ENCODE data around the gene GALNT2. TPM values are rescaled to one million over a fixed set of nuclear protein-coding genes. Genes with fewer than 3 reads are reported as not detected.

GALNT2 gene
- total and polyA plus RNA-seq, 4 donors: 47.5 to 182 (median 114) TPM

GRCh38 chr1:230073371-230074035 lies 6.5 kb downstream of the GALNT2 start:
- Histone ChIP-seq H3K9ac (ENCODE audit: low read depth in 1 of 2, low read length in 2 of 2) (no peak overlapping the region), H3K4me3 (ENCODE audit: low read depth in 1 of 3, low read length in 3 of 3) (no peak overlapping the region), H3K4me1 (ENCODE audit: control insufficient read depth in 4 of 4, insufficient read depth in 4 of 4, low read length in 3 of 4) (peaks cover 7 to 52% (median 20%) of the 10 kb centered on the region in 4 donors), H3K27ac (ENCODE audit: low read depth in 1 of 2, low read length in 2 of 2) (peak overlapping the region; percentile 10 to 61), H3K36me3 (ENCODE audit: control insufficient read depth in 4 of 4, insufficient read depth in 3 of 4, low read depth in 1 of 4, low read length in 3 of 4) (peaks cover 0 to 5% (median 2%) of the 10 kb centered on the region in 4 donors), H3K9me3 (ENCODE audit: control insufficient read depth in 4 of 4, low read length in 3 of 4) (no peaks in the 10 kb centered on the region), H3K27me3 (ENCODE audit: control insufficient read depth in 4 of 4, insufficient read depth in 4 of 4, low read length in 3 of 4) (no peaks in the 10 kb centered on the region)
- no peak for DNase-seq (ENCODE audit: low spot score)
- 59% methylated on average over 4 of the region's 4 CpGs for WGBS
- no peak for TF ChIP-seq HNF4G (IDR thresholded peaks at IDR 0.05)
- TF ChIP-seq RAD21 (IDR thresholded peaks at IDR 0.05): peak in 1 of 2 donors; percentile 22
- peak in 1 of 2 donors; percentile 24 for TF ChIP-seq RXRA (IDR thresholded peaks at IDR 0.05)

- no peaks in the 10 kb centered on the region for H3K27me3 ChIP-seq (ENCODE audit: control insufficient read depth in 4 of 4, insufficient read depth in 4 of 4, low read length in 3 of 4)
- no peak overlapping the region for H3K9ac ChIP-seq (ENCODE audit: low read depth in 1 of 2, low read length in 2 of 2)
- H3K9me3 ChIP-seq (ENCODE audit: control insufficient read depth in 4 of 4, low read length in 3 of 4): no peaks in the 10 kb centered on the region
- TF ChIP-seq FOXA1 (IDR thresholded peaks at IDR 0.05) (no peak), FOXA2 (IDR thresholded peaks at IDR 0.05) (no peak), HNF4A (conservative IDR thresholded peaks at IDR 0.05) (no peak), YY1 (IDR thresholded peaks at IDR 0.05) (no peak), HNF4G (IDR thresholded peaks at IDR 0.05) (no peak), RXRA (IDR thresholded peaks at IDR 0.05) (no peak), JUND (IDR thresholded peaks at IDR 0.05) (no peak), SP1 (IDR thresholded peaks at IDR 0.05) (no peak), MAX (IDR thresholded peaks at IDR 0.05) (no peak), TAF1 (conservative IDR thresholded peaks at IDR 0.05) (no peak), EGR1 (IDR thresholded peaks at IDR 0.05; ENCODE audit: low read depth in 2 of 2) (no peak), ZBTB33 (IDR thresholded peaks at IDR 0.05) (no peak)
- no peak overlapping the region for H3K4me3 ChIP-seq (ENCODE audit: low read depth in 1 of 3, low read length in 3 of 3)
- peaks cover 0 to 5% (median 2%) of the 10 kb centered on the region in 4 donors for H3K36me3 ChIP-seq (ENCODE audit: control insufficient read depth in 4 of 4, insufficient read depth in 3 of 4, low read depth in 1 of 4, low read length in 3 of 4)
- peaks cover 7 to 46% (median 20%) of the 10 kb centered on the region in 4 donors for H3K4me1 ChIP-seq (ENCODE audit: control insufficient read depth in 4 of 4, insufficient read depth in 4 of 4, low read length in 3 of 4)
- peak; percentile 16 for DNase-seq (ENCODE audit: low spot score)
- WGBS: 95% methylated on average over 4 of the region's 4 CpGs
- no peak overlapping the region for H3K27ac ChIP-seq (ENCODE audit: low read depth in 1 of 2, low read length in 2 of 2)
Observed at GRCh38 chr1:230074270-230074669, 7.2 kb downstream of the GALNT2 start.

- H3K4me1 ChIP-seq (ENCODE audit: control insufficient read depth in 4 of 4, insufficient read depth in 4 of 4, low read length in 3 of 4): peaks cover 7 to 41% (median 20%) of the 10 kb centered on the region in 4 donors
- TF ChIP-seq ZBTB33 (IDR thresholded peaks at IDR 0.05): no peak
- TF ChIP-seq HNF4G (IDR thresholded peaks at IDR 0.05): no peak
- no peak for TF ChIP-seq JUND (IDR thresholded peaks at IDR 0.05)
- no peak for TF ChIP-seq ATF3 (IDR thresholded peaks at IDR 0.05)
- TF ChIP-seq FOXA1 (IDR thresholded peaks at IDR 0.05): no peak
- no peak for TF ChIP-seq GABPA (IDR thresholded peaks at IDR 0.05 in 1 of 2, conservative IDR thresholded peaks at IDR 0.05 in 1 of 2)
- TF ChIP-seq MAX (IDR thresholded peaks at IDR 0.05): no peak
- TF ChIP-seq EGR1 (IDR thresholded peaks at IDR 0.05; ENCODE audit: low read depth in 2 of 2): no peak
- no peak for TF ChIP-seq CTCF (IDR thresholded peaks at IDR 0.05; ENCODE audit: low read depth, low read length, missing input control)
Observed at GRCh38 chr1:230074762-230075161, 7.7 kb downstream of the GALNT2 start.

More at GRCh38 chr1:230074762-230075161, 7.7 kb downstream of the GALNT2 start:
- Histone ChIP-seq H3K36me3 (ENCODE audit: control insufficient read depth in 4 of 4, insufficient read depth in 3 of 4, low read depth in 1 of 4, low read length in 3 of 4) (peaks cover 0 to 5% (median 2%) of the 10 kb centered on the region in 4 donors), H3K27ac (ENCODE audit: low read depth in 1 of 2, low read length in 2 of 2) (no peak overlapping the region), H3K27me3 (ENCODE audit: control insufficient read depth in 4 of 4, insufficient read depth in 4 of 4, low read length in 3 of 4) (no peaks in the 10 kb centered on the region), H3K4me3 (ENCODE audit: low read depth in 1 of 3, low read length in 3 of 3) (no peak overlapping the region), H3K9me3 (ENCODE audit: control insufficient read depth in 4 of 4, low read length in 3 of 4) (no peaks in the 10 kb centered on the region), H3K9ac (ENCODE audit: low read depth in 1 of 2, low read length in 2 of 2) (no peak overlapping the region)
- DNase-seq (ENCODE audit: low spot score): no peak
- 89% methylated on average over 2 of the region's 2 CpGs for WGBS
